ENCODE measurements around the gene NFIC. TPM values are rescaled to one million over a fixed set of nuclear protein-coding genes. Genes with fewer than 3 reads are reported as not detected.

NFIC gene
- total RNA-seq, 4 donors from 2014 or later: 125 to 285 (median 155) TPM

DNA sequence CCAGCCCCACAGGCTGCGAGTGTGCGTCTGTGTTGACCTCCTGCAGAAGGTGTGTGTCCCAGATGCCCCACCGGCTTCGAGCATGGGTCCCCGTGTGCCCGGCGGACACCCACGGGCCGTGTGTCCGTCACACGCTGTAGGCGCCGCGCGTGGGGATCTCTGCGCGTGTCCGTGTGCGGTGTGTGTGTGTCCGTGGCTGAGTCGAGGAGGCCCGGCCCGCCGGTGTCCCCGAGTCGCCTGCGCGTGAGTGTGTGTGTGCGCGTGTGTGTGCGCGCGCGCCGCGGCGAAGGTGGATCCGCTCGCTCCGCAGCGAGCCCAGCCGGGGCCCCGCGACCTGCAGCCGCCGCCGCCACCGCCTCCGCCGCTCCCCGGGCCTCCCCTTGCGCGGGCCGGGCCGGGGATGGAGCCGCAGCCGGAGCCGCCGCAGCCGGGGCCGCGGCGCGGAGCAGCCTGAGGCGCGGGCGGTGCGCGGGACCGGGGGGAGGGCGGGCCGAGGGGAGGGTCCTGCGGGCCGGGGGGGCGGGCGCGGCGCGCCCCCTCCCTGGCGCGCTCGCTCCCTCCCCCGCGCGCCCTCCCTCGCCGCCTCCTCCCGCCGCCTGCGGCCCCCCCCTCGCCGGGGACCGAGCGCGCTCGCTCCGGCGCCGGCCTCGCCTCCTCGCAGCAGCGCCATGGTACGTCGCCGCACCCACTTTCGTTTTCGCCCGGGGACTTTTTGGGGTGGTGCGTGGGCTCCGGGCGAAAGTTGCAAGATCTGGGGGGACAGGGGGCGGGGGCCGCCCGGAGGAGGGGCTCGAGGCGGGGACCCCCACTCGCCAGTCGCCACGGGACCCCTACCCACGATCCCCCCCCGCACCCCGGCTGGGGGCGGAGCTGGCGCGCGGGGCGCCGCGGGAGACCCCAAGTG lies 7.1 kb upstream of the NFIC start:
- Histone ChIP-seq H3K4me3 (peak overlapping the region; percentile 99), H3K27me3 (no peaks in the 10 kb centered on the region), H3K36me3 (no peaks in the 10 kb centered on the region), H3K4me1 (peaks cover 0 to 54% (median 18%) of the 10 kb centered on the region in 3 donors), H3K9me3 (peaks cover 0 to 8% (median 0%) of the 10 kb centered on the region in 3 donors), H3K27ac (peak overlapping the region; percentile 100)
- WGBS, 2 donors (ENCODE audit: low coverage in 1 of 2): no CpG with 5 or more reads among the region's 129 CpGs
- TF ChIP-seq, protein P1, sequence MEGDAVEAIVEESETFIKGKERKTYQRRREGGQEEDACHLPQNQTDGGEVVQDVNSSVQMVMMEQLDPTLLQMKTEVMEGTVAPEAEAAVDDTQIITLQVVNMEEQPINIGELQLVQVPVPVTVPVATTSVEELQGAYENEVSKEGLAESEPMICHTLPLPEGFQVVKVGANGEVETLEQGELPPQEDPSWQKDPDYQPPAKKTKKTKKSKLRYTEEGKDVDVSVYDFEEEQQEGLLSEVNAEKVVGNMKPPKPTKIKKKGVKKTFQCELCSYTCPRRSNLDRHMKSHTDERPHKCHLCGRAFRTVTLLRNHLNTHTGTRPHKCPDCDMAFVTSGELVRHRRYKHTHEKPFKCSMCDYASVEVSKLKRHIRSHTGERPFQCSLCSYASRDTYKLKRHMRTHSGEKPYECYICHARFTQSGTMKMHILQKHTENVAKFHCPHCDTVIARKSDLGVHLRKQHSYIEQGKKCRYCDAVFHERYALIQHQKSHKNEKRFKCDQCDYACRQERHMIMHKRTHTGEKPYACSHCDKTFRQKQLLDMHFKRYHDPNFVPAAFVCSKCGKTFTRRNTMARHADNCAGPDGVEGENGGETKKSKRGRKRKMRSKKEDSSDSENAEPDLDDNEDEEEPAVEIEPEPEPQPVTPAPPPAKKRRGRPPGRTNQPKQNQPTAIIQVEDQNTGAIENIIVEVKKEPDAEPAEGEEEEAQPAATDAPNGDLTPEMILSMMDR (IDR thresholded peaks at IDR 0.05): peak in 1 of 4 experiments; percentile 10
- peak; percentile 75 for TF ChIP-seq POLR2AphosphoS5 (IDR thresholded peaks at IDR 0.05)
- TF ChIP-seq EP300 (IDR thresholded peaks at IDR 0.05): no peak
- TF ChIP-seq POLR2A (IDR thresholded peaks at IDR 0.05): peak; percentile 40 to 78
- ATAC-seq: peak; percentile 72

DNA sequence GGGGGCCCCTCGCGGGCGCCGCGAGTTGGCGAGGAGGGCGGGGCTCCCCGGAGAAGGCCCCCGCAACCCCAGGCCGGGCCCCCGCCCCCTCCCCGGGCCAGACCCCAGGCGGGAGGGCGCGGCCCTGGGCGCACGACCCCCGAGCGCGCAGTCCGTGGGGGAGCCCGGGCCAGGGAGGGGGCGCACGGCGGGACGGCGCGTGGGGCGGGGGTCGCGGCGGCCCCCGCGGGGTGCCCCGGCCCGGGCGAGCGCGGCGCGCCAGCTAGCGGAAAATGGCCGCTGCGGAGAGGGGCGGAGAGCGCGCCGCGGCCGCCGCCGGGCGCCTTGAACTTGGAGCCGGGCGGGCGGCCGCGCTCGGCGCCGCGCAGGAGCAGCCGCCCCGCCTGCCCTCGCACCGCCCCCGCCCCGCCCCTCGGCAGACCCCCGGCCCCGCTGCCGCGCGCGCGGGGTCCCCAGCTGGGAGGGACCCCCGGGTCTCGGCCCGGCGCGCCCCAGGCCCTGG lies 6.4 kb upstream of the NFIC start:
- no CpG with 5 or more reads among the region's 81 CpGs for WGBS, 2 donors (ENCODE audit: low coverage in 1 of 2)
- ATAC-seq: no peak
- TF ChIP-seq EP300 (IDR thresholded peaks at IDR 0.05) (no peak), POLR2A (IDR thresholded peaks at IDR 0.05) (no peak), POLR2AphosphoS5 (IDR thresholded peaks at IDR 0.05) (no peak)
- TF ChIP-seq, protein P1 (IDR thresholded peaks at IDR 0.05): no peak

DNA sequence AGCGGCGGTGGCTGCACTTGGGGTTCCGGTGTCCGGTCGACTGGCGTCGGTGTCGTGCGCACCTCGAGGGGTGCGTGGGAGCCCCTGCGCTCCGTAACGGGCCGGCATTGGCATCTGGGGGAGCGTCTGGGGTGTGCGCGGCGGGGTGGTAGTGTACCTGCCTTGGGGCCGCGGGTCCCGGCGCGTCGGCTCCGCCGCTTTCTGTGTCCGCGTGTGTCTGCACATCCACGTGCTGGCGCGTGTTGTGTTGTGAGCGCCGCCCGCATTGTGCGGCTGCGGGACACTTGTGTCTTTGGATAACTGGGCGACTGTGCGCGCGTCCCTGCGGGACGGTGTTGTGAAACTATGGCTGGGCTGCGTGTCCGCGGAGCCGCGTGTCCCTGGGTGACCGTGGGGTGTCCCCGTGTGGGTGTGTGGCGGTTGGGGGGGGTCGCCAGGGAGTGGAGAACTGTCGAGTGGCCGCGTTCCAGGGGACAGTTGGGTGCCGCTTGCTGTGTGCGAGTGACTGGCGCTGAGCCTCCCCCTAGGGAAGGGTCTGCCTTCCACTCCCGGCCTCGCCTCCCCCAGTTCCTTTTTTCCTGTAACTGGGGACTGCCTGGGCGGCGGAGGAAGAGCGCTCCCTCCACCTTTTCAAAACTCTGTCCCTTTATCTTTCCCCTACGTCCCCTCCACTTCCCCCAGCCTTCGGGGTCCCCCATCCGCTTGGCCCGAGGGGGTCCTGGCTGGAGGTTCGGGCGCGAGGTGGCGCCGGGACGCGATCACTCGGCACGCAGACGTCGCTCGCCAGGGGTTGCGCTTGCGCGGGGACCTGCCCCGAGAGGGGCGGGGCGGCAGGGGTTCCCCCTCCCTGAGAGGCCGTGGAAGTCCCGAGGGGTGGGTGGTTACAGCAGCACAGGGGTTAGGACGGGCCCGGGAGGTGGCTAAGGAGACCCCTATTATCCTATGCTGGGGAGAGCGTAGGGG lies 5.7 kb upstream of the NFIC start:
- no CpG with 5 or more reads among the region's 90 CpGs for WGBS, 2 donors (ENCODE audit: low coverage in 1 of 2)
- peaks cover 0 to 69% (median 26%) of the 10 kb centered on the region in 3 donors for H3K4me1 ChIP-seq

More for the DNA sequence above, 6.4 kb upstream of the NFIC start:
- Histone ChIP-seq H3K4me3 (peak overlapping the region; percentile 99), H3K4me1 (peaks cover 0 to 62% (median 19%) of the 10 kb centered on the region in 3 donors), H3K27ac (peak overlapping the region; percentile 100), H3K27me3 (no peaks in the 10 kb centered on the region), H3K9me3 (peaks cover 0 to 3% (median 0%) of the 10 kb centered on the region in 3 donors), H3K36me3 (no peaks in the 10 kb centered on the region)

More for the DNA sequence above, 5.7 kb upstream of the NFIC start:
- Histone ChIP-seq H3K27me3 (no peaks in the 10 kb centered on the region), H3K9me3 (no peaks in the 10 kb centered on the region), H3K4me3 (peak overlapping the region; percentile 63 to 99), H3K36me3 (no peaks in the 10 kb centered on the region), H3K27ac (peak overlapping the region; percentile 90 to 100 (median 100))
- ATAC-seq: peak; percentile 24
- peak; percentile 34 to 42 for TF ChIP-seq POLR2A (IDR thresholded peaks at IDR 0.05)
- no peak for TF ChIP-seq EP300 (IDR thresholded peaks at IDR 0.05)
- TF ChIP-seq, protein P1 (IDR thresholded peaks at IDR 0.05): peak in 3 of 4 experiments; percentile 3 to 53 (median 3)
- peak; percentile 71 for TF ChIP-seq POLR2AphosphoS5 (IDR thresholded peaks at IDR 0.05)

Measured in gastroesophageal sphincter (tissue), 4 donors.